ENCODE data around the gene IMP3.

IMP3 gene

GRCh38 chr15:75672646-75673425 is 32.8 kb upstream of the IMP3 start:
- peak in 1 of 2 experiments; percentile 46 for DNase-seq

GRCh38 chr15:75671730-75672602 is 31.9 kb upstream of the IMP3 start:
- no peak for DNase-seq

GRCh38 chr15:75669879-75670212 is 29.8 kb upstream of the IMP3 start:
- DNase-seq, result no peak

GRCh38 chr15:75669191-75669878 is 29.3 kb upstream of the IMP3 start:
- DNase-seq, result no peak

- DNase-seq, result no peak
These were observed 26.9 kb upstream of the IMP3 start for GRCh38 chr15:75666823-75667501.

- no peak for DNase-seq
These were observed 24.0 kb upstream of the IMP3 start for GRCh38 chr15:75663931-75664421.

- DNase-seq, result peak; percentile 61 to 87
These were observed 22.9 kb upstream of the IMP3 start for GRCh38 chr15:75662823-75663519.

- no peak for DNase-seq
These were observed 21.7 kb upstream of the IMP3 start for GRCh38 chr15:75661756-75662140.

- no peak for DNase-seq
These were observed 21.2 kb upstream of the IMP3 start for GRCh38 chr15:75661100-75661755.

- peak; percentile 63 to 93 for DNase-seq
These were observed 20.1 kb upstream of the IMP3 start for GRCh38 chr15:75659928-75660645.

- DNase-seq, result no peak
These were observed 19.2 kb upstream of the IMP3 start for GRCh38 chr15:75659141-75659771.

- no peak for DNase-seq
These were observed 16.8 kb upstream of the IMP3 start for GRCh38 chr15:75656813-75657212.

- DNase-seq, result no peak
These were observed 16.3 kb upstream of the IMP3 start for GRCh38 chr15:75656331-75656730.

- DNase-seq, result peak; percentile 98 to 99
These were observed 15.9 kb upstream of the IMP3 start for GRCh38 chr15:75655931-75656330.

- DNase-seq, result no peak
These were observed 14.3 kb upstream of the IMP3 start for GRCh38 chr15:75654201-75654907.

GRCh38 chr15:75653347-75653913 is 13.4 kb upstream of the IMP3 start:
- DNase-seq, result no peak

GRCh38 chr15:75651810-75652543 is 12.0 kb upstream of the IMP3 start:
- no peak for DNase-seq

All from NCI-H524 (cell line).